A673 (cell line): ENCODE measurements around the gene TMC1.

Experiments
- CTCF ChIP-seq: fragments of 300-800, 200-600 bp; sonication (generic); conservative IDR thresholded peaks from 2 replicates; pipeline ENCODE4 v1.5.1; 2017; ENCODE audit warnings: low read depth, mild to moderate bottlenecking, antibody characterized with exemption, low read length, moderate library complexity, mixed read lengths
- EZH2 ChIP-seq: fragments of 200-600 bp; sonication (generic); IDR thresholded peaks from 2 replicates; pipeline ENCODE4 v1.6.1; 2017; ENCODE audit warnings: borderline replicate concordance, low read depth, mild to moderate bottlenecking, mixed read lengths, antibody characterized with exemption, low read length; ENCODE audit not compliant: poor library complexity, severe bottlenecking

DNA sequence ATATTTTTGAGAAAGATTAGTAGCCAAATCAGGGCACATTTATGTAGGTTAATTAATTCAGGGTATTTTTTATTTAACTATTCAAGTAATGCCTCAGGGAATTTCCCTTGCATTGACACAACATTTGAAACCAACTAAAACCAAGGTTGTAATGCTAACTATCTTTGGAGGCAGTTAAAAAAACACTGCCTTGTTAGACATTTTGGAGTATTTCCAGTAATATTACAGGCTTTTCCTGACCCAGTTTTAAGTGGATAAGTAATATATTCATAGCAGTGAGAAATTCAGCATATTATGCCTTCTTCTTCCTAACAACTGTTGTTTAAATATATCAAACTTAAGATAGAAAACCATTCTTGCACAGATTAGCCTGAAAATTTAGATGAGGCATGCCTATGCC, 175.1 kb downstream of the TMC1 start:
- no peak for TF ChIP-seq CTCF
- TF ChIP-seq EZH2: no peak
